Gastrocnemius medialis (tissue), 4 donors: Measurements from ENCODE around the gene OSGEP. TPM values are rescaled to one million over a fixed set of nuclear protein-coding genes. Genes with fewer than 3 reads are reported as not detected.

ENCODE experiments used
- ATAC-seq, 2 donors: fragments of 150-250 bp; one replicate each; pipeline ENCODE4 v1.9.1; 2016
- DNase-seq, 2 donors: peaks; one replicate each; pipeline ENCODE4 v3.0.0-alpha.2; 2019
- H3K27ac ChIP-seq, 4 donors: fragments of 200-600 bp; sonication (generic); 1 replicate in 1 of 4; 2 replicates in 3 of 4; pipeline ENCODE4 v1.5.1; 2016 to 2018; ENCODE audit warnings: mild to moderate bottlenecking in 2 of 4, moderate library complexity in 1 of 4
- H3K27me3 ChIP-seq, 3 donors: fragments of 200-600 bp; sonication (generic) in 2 of 3; 1 replicate in 1 of 3; 2 replicates in 2 of 3; pipeline versions ENCODE4 v1.5.1 to v1.6.0; 2016 to 2019; ENCODE audit warnings: mild to moderate bottlenecking in 1 of 3, moderate library complexity in 1 of 3
- H3K36me3 ChIP-seq, 2 donors: fragments of 200-600 bp; sonication (generic) in 1 of 2; one replicate each; pipeline ENCODE4 v1.5.1; 2017 to 2018
- H3K4me1 ChIP-seq, 2 donors: fragments of 200-600 bp; sonication (generic) in 1 of 2; one replicate each; pipeline ENCODE4 v1.5.1; 2016 to 2017; ENCODE audit warnings: mild to moderate bottlenecking in 2 of 2
- H3K4me3 ChIP-seq, 4 donors: fragments of 200-600 bp; sonication (generic) in 3 of 4; 1 replicate in 1 of 4; 2 replicates in 3 of 4; pipeline ENCODE4 v1.5.1; 2016 to 2019; ENCODE audit warnings: mild to moderate bottlenecking in 2 of 4
- H3K9me3 ChIP-seq, 3 donors: fragments of 200-600 bp; sonication (generic) in 2 of 3; 1 replicate in 1 of 3; 2 replicates in 2 of 3; pipeline ENCODE4 v1.5.1; 2016 to 2019
- POLR2A ChIP-seq, 2 donors: fragments of 450-650 bp; IDR thresholded peaks; one replicate each; pipeline ENCODE4 v1.6.1; 2017; ENCODE audit warnings: antibody characterized with exemption in 2 of 2, mild to moderate bottlenecking in 2 of 2, moderate library complexity in 2 of 2
- in situ Hi-C, 4 donors: fragments of 200-750 bp; cut with MboI; loops; one replicate each; pipeline versions ENCODE4 v1.15.0 to v1.8.0; 2017; ENCODE audit warnings: low sequenced_read_pairs in 4 of 4
- intact Hi-C: fragments of 100-400 bp; cut with DNase I; formaldehyde crosslinking; loops from one replicate; pipeline ENCODE4 v1.15.1; 2023; ENCODE audit warnings: low total_unique reads
- total RNA-seq, 4 donors: library from RNA; depleted of rRNA; stranded (reverse); fragments of >200 nt; gene quantifications; one replicate each; pipeline versions ENCODE4 v1.1.0 to v1.2.3, GENCODE V29; 2016
- TF ChIP-seq, protein P1 (sequence below), 5 experiments: fragments of 450-650 bp in 3 of 5; fragments of 200-600 bp in 2 of 5; sonication (generic) in 2 of 5; IDR thresholded peaks in 4 of 5; conservative IDR thresholded peaks in 1 of 5; 1 replicate in 4 of 5; 2 replicates in 1 of 5; pipeline ENCODE4 v1.5.1; 2016 to 2019; ENCODE audit warnings: antibody characterized with exemption in 5 of 5, mild to moderate bottlenecking in 3 of 5, moderate library complexity in 3 of 5

The OSGEP gene
- total RNA-seq, 4 donors from 2014 or later = 15.8 to 21.7 (median 20.5) TPM

DNA sequence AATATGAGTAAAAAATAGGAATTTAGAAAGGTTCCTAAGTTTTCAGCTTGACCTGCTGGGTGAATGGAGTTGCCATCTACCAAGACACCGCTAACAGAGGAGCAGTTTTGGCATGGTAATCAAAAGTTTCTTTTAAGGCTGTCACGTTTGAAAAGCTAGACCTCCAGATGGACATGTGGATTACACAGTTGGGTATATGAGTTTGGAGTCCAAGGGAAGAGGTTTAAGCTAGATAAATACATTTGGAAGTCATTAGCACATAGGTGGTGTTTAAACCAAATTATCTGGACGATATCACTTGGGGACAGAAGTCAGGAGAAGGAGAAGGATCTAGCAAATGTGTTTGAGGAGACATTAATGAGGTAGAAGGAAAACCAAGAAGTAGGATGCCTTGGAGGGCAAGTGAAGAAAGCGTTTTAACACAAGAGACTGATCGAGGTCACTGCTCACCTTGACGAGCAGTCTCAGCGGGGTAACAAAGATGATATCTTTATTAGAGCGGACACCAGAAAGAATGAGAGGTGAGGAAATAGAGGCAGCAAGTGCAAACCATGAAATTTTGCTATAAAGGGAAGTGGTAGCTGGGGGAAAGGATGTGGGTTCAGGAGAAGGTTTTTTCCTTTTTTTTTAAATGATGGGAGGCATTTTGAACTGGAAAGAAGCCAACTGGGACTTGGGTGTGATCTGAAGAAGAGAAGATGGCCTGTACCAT is 32.2 kb upstream of the OSGEP start:
- in situ Hi-C loops (no loop called here), intact Hi-C loops (no loop called here)
- Histone ChIP-seq H3K36me3 (no peaks in the 10 kb centered on the region), H3K4me3 (no peak overlapping the region), H3K27ac (no peak overlapping the region), H3K4me1 (peaks cover 0 to 6% of the 10 kb centered on the region in 2 donors), H3K9me3 (no peaks in the 10 kb centered on the region), H3K27me3 (no peaks in the 10 kb centered on the region)
- no peak for ATAC-seq
- no peak for DNase-seq
- TF ChIP-seq POLR2A (IDR thresholded peaks at IDR 0.05) = no peak
- TF ChIP-seq, protein P1, sequence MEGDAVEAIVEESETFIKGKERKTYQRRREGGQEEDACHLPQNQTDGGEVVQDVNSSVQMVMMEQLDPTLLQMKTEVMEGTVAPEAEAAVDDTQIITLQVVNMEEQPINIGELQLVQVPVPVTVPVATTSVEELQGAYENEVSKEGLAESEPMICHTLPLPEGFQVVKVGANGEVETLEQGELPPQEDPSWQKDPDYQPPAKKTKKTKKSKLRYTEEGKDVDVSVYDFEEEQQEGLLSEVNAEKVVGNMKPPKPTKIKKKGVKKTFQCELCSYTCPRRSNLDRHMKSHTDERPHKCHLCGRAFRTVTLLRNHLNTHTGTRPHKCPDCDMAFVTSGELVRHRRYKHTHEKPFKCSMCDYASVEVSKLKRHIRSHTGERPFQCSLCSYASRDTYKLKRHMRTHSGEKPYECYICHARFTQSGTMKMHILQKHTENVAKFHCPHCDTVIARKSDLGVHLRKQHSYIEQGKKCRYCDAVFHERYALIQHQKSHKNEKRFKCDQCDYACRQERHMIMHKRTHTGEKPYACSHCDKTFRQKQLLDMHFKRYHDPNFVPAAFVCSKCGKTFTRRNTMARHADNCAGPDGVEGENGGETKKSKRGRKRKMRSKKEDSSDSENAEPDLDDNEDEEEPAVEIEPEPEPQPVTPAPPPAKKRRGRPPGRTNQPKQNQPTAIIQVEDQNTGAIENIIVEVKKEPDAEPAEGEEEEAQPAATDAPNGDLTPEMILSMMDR (IDR thresholded peaks at IDR 0.05 in 4 of 5, conservative IDR thresholded peaks at IDR 0.05 in 1 of 5) = no peak

GRCh38 chr14:20485900-20486299 is 31.3 kb upstream of the OSGEP start:
- in situ Hi-C loops (no loop called here), intact Hi-C loops (no loop called here)
- H3K27me3 ChIP-seq = no peaks in the 10 kb centered on the region
- no peak overlapping the region for H3K4me3 ChIP-seq
- ATAC-seq (no peak), DNase-seq (no peak)
- H3K36me3 ChIP-seq = no peaks in the 10 kb centered on the region
- no peak for TF ChIP-seq POLR2A (IDR thresholded peaks at IDR 0.05)
- TF ChIP-seq, protein P1 (IDR thresholded peaks at IDR 0.05 in 4 of 5, conservative IDR thresholded peaks at IDR 0.05 in 1 of 5) = no peak
- peaks cover 0 to 6% of the 10 kb centered on the region in 2 donors for H3K4me1 ChIP-seq
- no peaks in the 10 kb centered on the region for H3K9me3 ChIP-seq
- no peak overlapping the region for H3K27ac ChIP-seq

GRCh38 chr14:20482382-20482781 is 27.8 kb upstream of the OSGEP start:
- Histone ChIP-seq H3K27ac (no peak overlapping the region), H3K4me1 (no peaks in the 10 kb centered on the region), H3K4me3 (no peak overlapping the region), H3K27me3 (no peaks in the 10 kb centered on the region), H3K9me3 (no peaks in the 10 kb centered on the region), H3K36me3 (no peaks in the 10 kb centered on the region)
- no peak for DNase-seq
- intact Hi-C loops (no loop called here), in situ Hi-C loops (no loop called here)
- no peak for TF ChIP-seq POLR2A (IDR thresholded peaks at IDR 0.05)
- TF ChIP-seq, protein P1 (IDR thresholded peaks at IDR 0.05 in 4 of 5, conservative IDR thresholded peaks at IDR 0.05 in 1 of 5) = no peak
- ATAC-seq = no peak

GRCh38 chr14:20478894-20479293 is 24.3 kb upstream of the OSGEP start:
- DNase-seq = no peak
- no peaks in the 10 kb centered on the region for H3K9me3 ChIP-seq
- no peak overlapping the region for H3K27ac ChIP-seq
- peaks cover 0 to 18% of the 10 kb centered on the region in 2 donors for H3K36me3 ChIP-seq
- in situ Hi-C loops (no loop called here), intact Hi-C loops (no loop called here)
- ATAC-seq = no peak
- TF ChIP-seq POLR2A (IDR thresholded peaks at IDR 0.05) = no peak
- TF ChIP-seq, protein P1 (IDR thresholded peaks at IDR 0.05 in 4 of 5, conservative IDR thresholded peaks at IDR 0.05 in 1 of 5) = no peak
- H3K4me1 ChIP-seq = no peaks in the 10 kb centered on the region
- H3K4me3 ChIP-seq = no peak overlapping the region
- H3K27me3 ChIP-seq = no peaks in the 10 kb centered on the region
